Spinal cord (tissue), 10 donors: ENCODE data around the gene FCGR2B. TPM values are rescaled to one million over a fixed set of nuclear protein-coding genes. Genes with fewer than 3 reads are reported as not detected.
"Not testable (repeated sequence)": the region's sequence is repeated elsewhere in the genome, so short reads cannot be mapped to it uniquely, and the experiment has no call there.

Experiments
- DNase-seq, 6 donors: peaks; one replicate each; pipeline versions ENCODE4 v3.0.0 to v3.0.0-alpha.2; 2013 to 2015; ENCODE audit warnings: low spot score in 6 of 6, low read depth in 4 of 6
- H3K27ac ChIP-seq: one replicate; pipeline ENCODE4 v1.5.1; 2013; ENCODE audit warnings: low read depth, low read length, control low read depth
- H3K27me3 ChIP-seq: one replicate; pipeline ENCODE4 v1.6.1; 2013; ENCODE audit warnings: low read length; ENCODE audit not compliant: control insufficient read depth, insufficient read depth
- H3K36me3 ChIP-seq: one replicate; pipeline ENCODE4 v1.6.1; 2013; ENCODE audit warnings: low read length; ENCODE audit not compliant: control insufficient read depth, insufficient read depth
- H3K4me1 ChIP-seq: one replicate; pipeline ENCODE4 v1.6.1; 2013; ENCODE audit warnings: low read length; ENCODE audit not compliant: control insufficient read depth, insufficient read depth
- H3K4me3 ChIP-seq: one replicate; pipeline ENCODE4 v1.5.1; 2013; ENCODE audit warnings: low read depth, low read length, control low read depth
- H3K9me3 ChIP-seq: one replicate; pipeline ENCODE4 v1.6.1; 2013; ENCODE audit warnings: low read length; ENCODE audit not compliant: control insufficient read depth, insufficient read depth
- WGBS: methylation state at CpG from one replicate; pipeline ENCODE4 v1.1.5; 2013; ENCODE audit warnings: missing lambda C conversion rate; ENCODE audit not compliant: insufficient coverage; 5-methylcytosine and 5-hydroxymethylcytosine counted together
- polyA plus RNA-seq, 2 donors: library from polyadenylated mRNA; unstranded; fragments of 120-200 nt; gene quantifications; one replicate each; pipeline ENCODE4 v1.2.1, GENCODE V29; 2013; ENCODE audit not compliant: insufficient read length in 2 of 2
- total RNA-seq, 2 donors: library from RNA; depleted of rRNA in 1 of 2; stranded (reverse); fragments of 120-200 nt in 1 of 2; fragments of >200 nt in 1 of 2; gene quantifications; one replicate each; pipeline versions ENCODE4 v1.2.3 to v1.2.4, GENCODE V29; 2013 to 2014
- donor health status: healthy.

Gene FCGR2B
- total and polyA plus RNA-seq, 4 donors = 0.20 to 1.5 (median 1.1) TPM; not detected in 1

DNA sequence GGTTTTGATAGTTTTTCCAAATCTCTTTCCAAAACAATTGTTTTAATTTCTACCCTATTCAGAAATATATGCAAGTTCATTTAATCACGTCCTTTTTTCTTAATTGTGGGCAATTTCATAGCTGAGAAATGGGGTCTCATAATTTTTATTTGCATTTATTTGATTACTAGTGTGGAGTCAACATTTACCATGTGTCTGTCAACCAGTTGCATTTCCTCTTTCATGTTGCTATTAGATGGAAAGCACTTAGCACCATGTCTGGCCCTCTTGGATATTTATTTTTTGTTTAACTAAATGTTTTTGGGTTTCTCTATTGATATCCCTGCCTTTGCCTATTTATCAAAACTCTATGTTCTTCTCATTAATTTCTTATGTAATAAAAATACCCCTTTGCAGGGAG is 18.1 kb upstream of the FCGR2B start:
- H3K36me3 ChIP-seq, H3K4me3 ChIP-seq, H3K27ac ChIP-seq, H3K27me3 ChIP-seq, DNase-seq, H3K4me1 ChIP-seq, H3K9me3 ChIP-seq: not testable (repeated sequence)
- no CpG with 5 or more reads among the region's 1 CpG for WGBS

DNA sequence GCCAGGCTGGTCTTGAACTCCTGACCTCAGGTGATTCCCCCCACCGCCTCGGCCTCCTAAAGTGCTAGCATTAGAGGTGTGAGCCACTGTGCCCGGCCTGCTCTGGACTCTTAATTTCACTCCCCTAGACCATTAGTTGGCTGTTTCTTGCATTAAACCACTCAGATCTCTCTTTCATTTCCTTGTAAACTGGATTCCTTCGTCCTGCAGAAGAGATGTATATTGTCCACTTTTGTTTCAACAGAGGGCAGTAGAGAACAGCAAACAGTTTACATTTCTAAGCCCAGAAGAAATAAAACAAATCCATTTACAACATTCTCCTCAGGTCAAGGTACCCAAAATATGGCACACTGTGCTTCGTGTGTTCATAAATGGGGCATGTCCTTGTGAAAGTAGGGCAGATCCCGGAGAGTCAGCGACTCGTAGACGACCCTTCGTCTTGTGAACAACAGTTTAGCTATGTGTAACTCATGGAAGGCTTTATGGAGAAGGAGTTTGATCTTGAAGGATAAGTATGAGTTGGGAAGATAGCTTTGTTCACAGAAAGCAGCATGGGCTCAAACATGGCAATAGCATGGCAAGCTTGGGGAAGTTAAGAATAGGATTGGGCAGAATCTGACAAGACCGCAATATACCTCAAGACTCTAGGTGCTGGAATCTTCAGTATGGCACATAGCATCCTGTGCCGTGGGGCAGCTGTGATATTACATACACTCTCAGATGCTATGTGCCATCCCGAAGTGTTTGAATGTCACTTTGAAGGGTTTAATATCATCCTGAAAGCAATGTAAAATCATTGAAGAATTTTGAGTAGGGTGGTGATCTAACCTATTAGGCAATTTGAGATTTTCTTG is 15.2 kb upstream of the FCGR2B start:
- not testable (repeated sequence) for H3K27ac ChIP-seq, H3K36me3 ChIP-seq, H3K4me1 ChIP-seq, H3K27me3 ChIP-seq, H3K9me3 ChIP-seq, H3K4me3 ChIP-seq
- 68% methylated on average over 9 of the region's 13 CpGs for WGBS
- peak in 4 of 6 donors; percentile 1 to 74 (median 15) for DNase-seq

DNA sequence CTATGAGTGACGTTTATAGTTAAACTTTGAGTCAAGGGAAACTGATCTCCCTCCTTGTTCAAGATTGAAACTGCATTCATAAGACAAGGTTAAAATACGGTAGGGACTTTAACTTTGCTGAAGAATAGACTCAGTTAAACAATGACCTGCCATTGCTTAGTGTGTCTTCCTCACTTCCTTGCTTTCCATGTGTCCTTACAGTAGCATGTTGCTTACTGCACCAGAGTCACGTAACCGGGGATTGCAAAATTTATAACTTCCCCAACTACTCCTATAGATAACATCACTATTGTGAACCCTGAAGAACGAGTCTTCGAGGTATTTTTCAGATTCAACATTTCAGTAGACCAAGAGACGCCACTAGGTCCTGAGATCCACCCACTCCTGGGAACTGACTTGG is 9.4 kb upstream of the FCGR2B start:
- not testable (repeated sequence) for H3K27ac ChIP-seq, DNase-seq, H3K9me3 ChIP-seq, H3K36me3 ChIP-seq, H3K27me3 ChIP-seq, H3K4me3 ChIP-seq, H3K4me1 ChIP-seq
- WGBS = no CpG with 5 or more reads among the region's 7 CpGs

- not testable (repeated sequence) for H3K4me1 ChIP-seq, H3K9me3 ChIP-seq, H3K4me3 ChIP-seq, H3K36me3 ChIP-seq, DNase-seq, H3K27ac ChIP-seq, H3K27me3 ChIP-seq
- 70% methylated on average over 2 of the region's 6 CpGs for WGBS
Measured at GRCh38 chr1:161653971-161654370, 9.0 kb upstream of the FCGR2B start.

DNA sequence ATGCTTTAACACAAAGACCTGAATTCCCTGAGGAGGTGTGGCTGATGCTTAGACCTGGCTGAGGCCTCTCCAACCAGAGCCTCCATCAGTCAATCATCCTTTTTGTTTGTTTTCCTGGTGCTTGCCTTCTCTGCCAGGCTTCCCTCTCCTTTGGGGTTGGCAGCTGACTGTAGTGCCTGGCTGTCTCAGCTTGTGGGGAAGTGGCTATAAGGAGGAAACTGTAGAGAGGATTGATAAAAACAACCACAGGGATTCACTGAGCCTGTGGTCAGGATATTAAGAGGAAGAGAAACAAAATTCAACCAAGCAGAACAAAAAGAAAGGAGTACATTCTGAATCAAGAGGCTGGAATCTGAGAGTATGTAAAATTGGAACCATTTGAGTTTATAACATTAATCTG is 4.4 kb upstream of the FCGR2B start:
- not testable (repeated sequence) for H3K27me3 ChIP-seq, H3K27ac ChIP-seq, H3K4me1 ChIP-seq, H3K9me3 ChIP-seq, H3K36me3 ChIP-seq, DNase-seq, H3K4me3 ChIP-seq

DNA sequence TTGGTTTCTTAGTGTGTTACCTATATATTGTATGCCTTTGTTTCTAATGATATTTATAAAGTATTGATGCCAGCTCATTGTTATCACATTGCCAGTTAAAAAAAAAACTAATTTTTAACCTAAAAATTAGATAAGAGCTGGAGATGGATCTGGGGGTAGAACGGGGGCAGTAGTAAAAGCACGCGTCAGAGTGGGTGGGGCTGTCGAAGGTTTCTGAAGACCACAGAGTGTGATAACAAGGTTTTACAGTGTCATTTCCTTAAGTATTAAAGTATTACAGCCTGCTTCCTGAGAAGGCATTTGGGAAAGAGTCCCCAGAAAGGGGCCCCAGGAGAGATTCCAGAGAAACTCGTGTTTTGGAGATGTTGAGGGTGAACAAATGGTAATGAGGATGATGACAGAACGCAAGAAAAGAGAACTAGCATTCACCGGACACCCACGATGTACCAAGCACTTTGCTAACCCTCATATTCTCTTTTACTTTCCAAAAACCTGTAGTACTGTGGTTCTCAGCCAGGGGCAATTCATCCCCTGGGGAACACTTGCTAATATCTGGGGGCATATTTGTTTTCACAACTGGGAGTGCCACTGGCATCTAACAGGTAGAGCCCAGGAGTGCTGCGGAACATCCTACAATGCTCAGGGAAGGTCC is 1.2 kb upstream of the FCGR2B start:
- not testable (repeated sequence) for H3K4me1 ChIP-seq

GRCh38 chr1:161663569-161663968 is 626 bp downstream of the FCGR2B start:
- not testable (repeated sequence) for H3K9me3 ChIP-seq, H3K27ac ChIP-seq, H3K4me1 ChIP-seq, H3K27me3 ChIP-seq, DNase-seq, H3K4me3 ChIP-seq, H3K36me3 ChIP-seq
- no CpG with 5 or more reads among the region's 1 CpG for WGBS

More for the DNA sequence above, 1.2 kb upstream of the FCGR2B start:
- not testable (repeated sequence) for H3K4me3 ChIP-seq, H3K36me3 ChIP-seq, H3K27ac ChIP-seq, H3K9me3 ChIP-seq, DNase-seq, H3K27me3 ChIP-seq
- WGBS = no CpG with 5 or more reads among the region's 9 CpGs

DNA sequence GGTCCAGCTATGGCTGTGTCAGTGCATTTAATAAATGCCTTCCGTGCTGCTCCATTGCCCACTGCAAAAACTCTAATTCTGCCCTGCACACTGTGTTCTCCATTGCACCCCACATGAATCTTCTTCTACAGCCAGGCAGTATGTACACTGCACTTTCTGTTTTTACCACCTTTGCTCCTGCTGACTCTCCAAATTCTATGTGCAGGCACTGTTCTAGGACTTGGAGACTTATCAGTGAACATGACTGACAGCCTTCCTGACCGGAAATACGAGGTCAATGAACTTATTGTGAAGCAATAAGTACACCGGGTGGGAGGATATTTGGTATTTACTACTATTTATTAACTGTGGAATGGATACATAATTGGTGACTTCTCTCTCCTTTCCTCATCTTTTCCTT is 1.7 kb downstream of the FCGR2B start:
- H3K36me3 ChIP-seq, H3K27ac ChIP-seq, H3K4me1 ChIP-seq, H3K9me3 ChIP-seq, DNase-seq, H3K27me3 ChIP-seq, H3K4me3 ChIP-seq: not testable (repeated sequence)
- WGBS = no CpG with 5 or more reads among the region's 4 CpGs

GRCh38 chr1:161671045-161672020 is 8.4 kb downstream of the FCGR2B start:
- H3K4me1 ChIP-seq = peaks cover 14% of the 10 kb centered on the region
- peak in 2 of 6 donors; percentile 8 to 47 for DNase-seq
- H3K4me3 ChIP-seq, H3K9me3 ChIP-seq, H3K27me3 ChIP-seq, H3K27ac ChIP-seq, H3K36me3 ChIP-seq: not testable (repeated sequence)
- WGBS = 60% methylated on average over 4 of the region's 15 CpGs
